ENCODE results near the gene TRIM54. TPM values are rescaled to one million over a fixed set of nuclear protein-coding genes. Genes with fewer than 3 reads are reported as not detected.

The TRIM54 gene
- total RNA-seq, 4 donors from 2014 or later: 2.5 TPM; not detected in 3

DNA sequence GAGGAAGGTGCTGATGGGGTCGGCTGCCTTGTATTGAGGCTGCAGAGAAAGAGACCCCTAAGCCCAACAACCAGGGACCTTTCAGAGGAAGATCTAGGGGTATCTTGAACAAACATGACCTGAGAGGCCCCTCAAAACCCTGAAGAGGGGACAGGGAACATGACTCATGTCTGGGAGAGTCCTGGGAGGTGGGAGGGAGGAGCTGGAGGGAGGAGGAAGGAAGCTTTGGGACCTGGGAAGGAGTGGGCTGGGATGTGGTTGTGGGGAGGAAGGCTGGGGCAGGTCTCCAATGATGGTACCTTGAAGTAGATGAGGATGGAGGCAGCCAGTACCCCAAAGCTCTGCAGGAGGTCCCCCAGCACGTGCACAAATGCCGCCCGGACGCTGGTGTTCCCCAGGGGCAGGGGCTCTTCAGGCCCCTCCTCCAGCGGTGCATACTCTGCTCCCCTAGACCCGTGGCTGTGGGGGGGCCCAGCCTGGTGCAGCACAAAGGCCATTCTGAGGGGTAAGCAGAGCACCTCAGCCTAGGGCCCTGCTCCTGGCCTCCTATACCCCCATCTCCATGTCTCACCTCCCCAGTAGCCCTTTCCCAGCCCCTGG is 25.3 kb upstream of the TRIM54 start:
- no peak for ATAC-seq (ENCODE audit: low FRiP score)
- TF ChIP-seq, protein P1, sequence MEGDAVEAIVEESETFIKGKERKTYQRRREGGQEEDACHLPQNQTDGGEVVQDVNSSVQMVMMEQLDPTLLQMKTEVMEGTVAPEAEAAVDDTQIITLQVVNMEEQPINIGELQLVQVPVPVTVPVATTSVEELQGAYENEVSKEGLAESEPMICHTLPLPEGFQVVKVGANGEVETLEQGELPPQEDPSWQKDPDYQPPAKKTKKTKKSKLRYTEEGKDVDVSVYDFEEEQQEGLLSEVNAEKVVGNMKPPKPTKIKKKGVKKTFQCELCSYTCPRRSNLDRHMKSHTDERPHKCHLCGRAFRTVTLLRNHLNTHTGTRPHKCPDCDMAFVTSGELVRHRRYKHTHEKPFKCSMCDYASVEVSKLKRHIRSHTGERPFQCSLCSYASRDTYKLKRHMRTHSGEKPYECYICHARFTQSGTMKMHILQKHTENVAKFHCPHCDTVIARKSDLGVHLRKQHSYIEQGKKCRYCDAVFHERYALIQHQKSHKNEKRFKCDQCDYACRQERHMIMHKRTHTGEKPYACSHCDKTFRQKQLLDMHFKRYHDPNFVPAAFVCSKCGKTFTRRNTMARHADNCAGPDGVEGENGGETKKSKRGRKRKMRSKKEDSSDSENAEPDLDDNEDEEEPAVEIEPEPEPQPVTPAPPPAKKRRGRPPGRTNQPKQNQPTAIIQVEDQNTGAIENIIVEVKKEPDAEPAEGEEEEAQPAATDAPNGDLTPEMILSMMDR (IDR thresholded peaks at IDR 0.05): no peak
- DNase-seq (ENCODE audit: low spot score): no peak

DNA sequence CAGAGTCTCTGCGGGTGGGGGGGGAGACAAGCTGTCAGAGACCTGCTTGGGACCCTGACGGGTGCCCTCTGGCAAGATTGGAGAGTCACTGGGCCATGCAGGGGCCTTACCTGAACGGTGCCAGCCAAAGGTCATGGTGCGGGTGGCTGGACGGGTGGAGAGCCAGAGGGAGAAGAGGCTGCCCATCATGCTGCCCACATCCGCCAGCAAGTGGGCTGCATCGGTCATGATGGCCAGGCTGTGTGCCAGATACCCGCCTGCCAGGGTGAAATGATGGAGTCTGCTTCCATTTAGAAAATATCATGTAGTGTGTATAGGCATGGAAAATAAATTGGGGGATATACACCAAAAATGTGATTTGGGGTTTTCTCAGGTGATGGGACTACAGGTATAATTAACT is 24.2 kb upstream of the TRIM54 start:
- TF ChIP-seq, protein P1 (IDR thresholded peaks at IDR 0.05): no peak
- no peak for DNase-seq (ENCODE audit: low spot score)
- ATAC-seq (ENCODE audit: low FRiP score): no peak

DNA sequence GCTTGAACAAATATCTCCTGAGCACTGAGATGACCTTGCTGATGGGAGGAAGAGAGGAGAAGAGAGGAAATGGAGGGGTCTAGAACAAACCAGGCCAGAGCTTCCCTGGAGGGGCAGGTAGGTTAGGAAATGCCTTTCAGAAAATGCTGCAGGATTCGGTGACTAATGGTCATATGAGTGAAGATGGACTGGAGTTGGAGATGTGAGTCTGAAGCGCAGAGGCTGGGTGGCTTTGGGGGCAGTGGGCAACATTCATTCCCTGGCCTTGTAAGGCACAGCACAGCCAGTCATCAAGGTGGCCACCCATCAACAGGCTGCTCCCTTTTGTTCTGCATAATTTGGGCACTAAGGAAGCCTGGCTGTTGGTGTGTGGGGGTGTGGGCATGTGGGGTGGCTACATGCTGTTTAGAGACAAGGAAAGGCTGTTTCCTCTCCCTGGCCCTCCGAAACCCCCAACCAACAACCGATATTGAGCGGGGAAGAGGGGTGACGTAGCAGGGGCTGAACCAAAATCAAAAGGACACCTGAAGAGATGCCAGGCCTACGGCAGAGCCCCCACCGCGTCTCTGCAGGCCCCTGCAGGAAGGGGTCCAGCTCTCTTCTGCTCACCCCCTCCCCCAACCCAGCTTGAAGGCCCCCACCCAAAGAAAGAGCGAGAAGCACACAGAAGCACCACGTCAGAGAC is 20.8 kb upstream of the TRIM54 start:
- TF ChIP-seq, protein P1 (IDR thresholded peaks at IDR 0.05): no peak
- no peak for DNase-seq (ENCODE audit: low spot score)

DNA sequence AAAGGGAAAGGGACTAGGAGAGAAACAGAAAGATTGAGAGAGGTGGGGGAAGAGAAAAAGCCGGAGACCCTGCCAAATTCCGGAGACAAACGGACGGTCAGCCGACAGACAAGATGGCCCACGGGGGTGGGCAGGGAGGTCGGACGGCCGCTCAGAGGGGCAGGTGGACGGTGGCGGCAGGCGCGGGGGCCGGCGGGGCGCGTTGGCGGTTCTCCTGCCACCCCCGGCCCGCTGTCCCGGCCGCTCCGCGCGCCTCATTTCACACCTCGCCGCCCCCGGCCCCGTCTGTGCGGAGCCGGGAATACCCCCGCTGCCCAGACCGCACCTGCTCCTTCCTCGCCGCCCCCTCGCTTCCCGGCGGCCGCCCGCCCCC is 20.3 kb upstream of the TRIM54 start:
- TF ChIP-seq, protein P1 (IDR thresholded peaks at IDR 0.05): no peak
- ATAC-seq (ENCODE audit: low FRiP score): no peak

More for the DNA sequence above, 20.8 kb upstream of the TRIM54 start:
- no peak for ATAC-seq (ENCODE audit: low FRiP score)

DNA sequence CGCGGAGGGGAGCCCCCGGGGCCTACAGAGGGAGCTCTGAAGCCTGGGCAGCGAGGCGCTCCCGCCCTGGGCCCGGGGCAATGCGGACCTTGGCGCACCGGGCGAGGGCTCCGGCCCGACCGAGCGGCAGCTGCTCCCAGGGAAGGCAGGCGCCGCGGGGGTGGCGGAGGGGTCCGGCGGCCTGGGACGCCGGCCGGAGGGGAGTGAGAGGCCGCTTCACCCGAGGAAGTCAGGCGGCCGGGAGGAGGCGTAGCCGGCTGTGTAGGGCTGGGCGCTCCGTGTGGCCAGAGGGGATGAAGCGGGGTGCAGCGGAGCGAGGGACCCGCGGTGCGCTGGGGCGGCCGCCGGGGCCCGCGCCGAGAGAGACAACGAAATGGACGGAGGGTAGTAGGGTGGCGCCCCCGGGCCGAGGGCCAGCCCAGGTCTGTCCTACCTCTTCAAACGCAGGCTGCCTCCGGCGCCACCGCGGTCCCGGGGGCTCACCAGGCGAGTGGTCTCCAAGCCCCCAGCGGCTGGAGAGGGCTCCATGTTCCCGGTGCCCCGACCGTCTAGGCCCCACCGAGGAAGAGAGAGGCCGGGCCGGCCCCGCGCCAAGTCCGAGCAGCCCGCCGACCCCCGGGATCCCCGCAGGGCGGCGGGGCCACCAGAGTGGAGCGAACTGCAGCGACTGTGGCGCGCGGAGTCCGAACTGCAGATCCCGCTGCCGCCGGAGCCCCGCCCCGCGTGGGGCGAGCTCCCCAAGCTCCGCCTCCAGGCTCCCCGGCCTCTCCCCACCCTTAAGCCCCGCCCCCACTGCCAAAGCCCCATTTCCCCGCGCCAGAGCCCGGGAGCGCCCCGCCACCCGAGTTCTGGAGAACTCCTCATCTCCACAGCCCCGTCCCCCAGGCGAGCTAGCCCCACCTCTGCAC is 19.6 kb upstream of the TRIM54 start, which contains the start of gene SLC30A3:
Gene SLC30A3 (minus strand): TSS at position 669 of the 908 bp plus-strand sequence. CDS start 141 bp downstream, at position 528.
- DNase-seq (ENCODE audit: low spot score) (peak; percentile 35), ATAC-seq (ENCODE audit: low FRiP score) (peak; percentile 86)
- TF ChIP-seq, protein P1 (IDR thresholded peaks at IDR 0.05): no peak

More for the DNA sequence above, 20.3 kb upstream of the TRIM54 start:
- no peak for DNase-seq (ENCODE audit: low spot score)

DNA sequence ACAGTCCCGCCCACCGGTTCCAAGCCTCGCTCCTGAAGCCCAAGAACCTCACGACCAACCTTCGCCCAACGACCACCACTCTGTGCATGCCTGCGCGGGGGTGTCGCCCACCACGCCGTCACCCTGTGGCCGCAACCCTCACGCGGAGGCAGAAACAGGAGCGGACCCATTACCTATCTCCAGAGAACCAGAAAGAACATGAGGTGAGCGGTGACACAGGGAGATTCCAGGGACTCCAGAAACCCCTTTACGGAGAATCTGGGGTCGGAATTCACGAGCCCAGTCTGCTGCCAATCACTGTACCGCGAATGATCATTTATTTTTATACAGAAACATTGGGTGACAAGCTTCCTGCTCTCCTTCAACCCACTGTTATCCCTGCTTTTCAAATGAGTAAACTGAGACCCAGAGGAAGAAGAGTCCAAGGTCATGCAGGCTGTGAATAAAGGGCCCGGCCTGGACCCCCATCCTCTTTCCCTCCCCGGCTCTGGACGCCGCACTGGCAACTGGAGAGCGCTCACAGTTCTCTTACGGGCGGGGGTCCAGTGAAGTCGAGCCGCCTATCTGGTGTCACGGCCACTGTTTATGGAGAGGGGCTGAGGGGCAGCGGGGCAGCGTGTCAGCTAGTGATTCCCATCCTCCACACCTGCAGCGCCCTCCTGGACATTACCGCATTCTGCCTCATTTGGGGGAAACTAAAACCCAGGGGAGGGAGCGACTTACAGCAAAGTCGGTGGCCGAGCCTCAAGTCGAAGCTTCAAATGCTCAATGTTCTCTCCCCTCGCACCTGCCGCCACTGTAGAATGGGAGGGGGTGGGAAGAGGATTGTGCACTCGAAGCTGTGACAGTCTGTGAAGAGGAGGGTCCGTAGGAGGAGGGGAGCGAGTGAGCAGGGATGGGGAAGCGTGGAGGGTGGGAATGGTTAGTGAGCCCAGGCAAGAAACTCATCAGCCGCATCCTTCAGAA is 18.7 kb upstream of the TRIM54 start:
- TF ChIP-seq, protein P1 (IDR thresholded peaks at IDR 0.05): no peak
- ATAC-seq (ENCODE audit: low FRiP score): no peak
- DNase-seq (ENCODE audit: low spot score): no peak
